ENCODE data around the gene KCNE3.

KCNE3 gene

DNA sequence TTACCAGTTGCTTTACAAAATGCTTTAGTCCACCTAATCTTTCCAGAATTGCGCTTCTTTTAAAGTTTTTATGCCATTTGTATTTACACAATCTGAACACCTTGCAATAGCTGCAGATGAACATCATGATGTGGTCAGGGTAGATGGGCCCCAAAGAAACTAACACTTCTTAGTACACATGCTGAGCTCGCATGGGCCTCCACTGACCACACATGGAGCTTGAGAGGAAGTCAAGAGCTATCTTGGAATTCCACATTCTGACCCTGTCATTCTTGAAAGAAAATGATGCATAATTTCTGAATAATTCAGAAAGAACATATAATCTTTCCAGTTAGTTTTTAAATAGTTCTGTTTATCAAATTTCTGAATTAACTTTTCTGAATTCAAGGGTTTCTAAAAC lies 18.5 kb upstream of the KCNE3 start:
- peaks cover 0 to 4% of the 10 kb centered on the region in 2 experiments for H3K27me3 ChIP-seq (ENCODE audit: control insufficient read depth in 1 of 2, insufficient read depth in 1 of 2, low read length in 2 of 2)
- no peak overlapping the region for H3K4ac ChIP-seq (ENCODE audit: low read depth in 1 of 2, low read length in 2 of 2)
- no peaks in the 10 kb centered on the region for H3K79me1 ChIP-seq (replicated peaks; ENCODE audit: low read length, poor library complexity, severe bottlenecking)
- no peaks in the 10 kb centered on the region for H3K4me1 ChIP-seq (ENCODE audit: control insufficient read depth, insufficient read depth, low read depth, low read length)
- H3K9ac ChIP-seq (ENCODE audit: low read length), result no peak overlapping the region
- H3K14ac ChIP-seq (ENCODE audit: low read length in 2 of 2), result no peak overlapping the region
- no peak overlapping the region for H2BK12ac ChIP-seq (ENCODE audit: low read length in 2 of 2)
- DNase-seq, result no peak
- H3K9me3 ChIP-seq (ENCODE audit: control insufficient read depth, low read length), result no peaks in the 10 kb centered on the region
- no peak overlapping the region for H2AK5ac ChIP-seq (ENCODE audit: low read length, severe bottlenecking)
- no peak overlapping the region for H2BK120ac ChIP-seq (ENCODE audit: low read depth, low read length)
- WGBS, result 92% methylated on average over 2 of the region's 2 CpGs
- no peak overlapping the region for H3K27ac ChIP-seq (ENCODE audit: low read length, poor library complexity, severe bottlenecking)
- H4K8ac ChIP-seq (ENCODE audit: low read length), result no peak overlapping the region
- no peak overlapping the region for H2BK15ac ChIP-seq (ENCODE audit: low read depth, poor library complexity, severe bottlenecking)
- H3K36me3 ChIP-seq (ENCODE audit: control insufficient read depth in 1 of 2, insufficient read depth in 2 of 2, low read depth in 1 of 2, low read length in 2 of 2), result no peaks in the 10 kb centered on the region
- H2AFZ ChIP-seq (ENCODE audit: low read depth, low read length), result no peak overlapping the region
- no peak overlapping the region for H2BK5ac ChIP-seq (ENCODE audit: low read depth, low read length, poor library complexity, severe bottlenecking)
- no peak overlapping the region for H3K23ac ChIP-seq (ENCODE audit: low read length in 2 of 2)
- no peak overlapping the region for H4K91ac ChIP-seq (ENCODE audit: low read length)
- no peak overlapping the region for H3K4me2 ChIP-seq (ENCODE audit: low read length, poor library complexity, severe bottlenecking)
- H3K18ac ChIP-seq (ENCODE audit: low read depth in 1 of 2, low read length in 2 of 2), result no peak overlapping the region
- no peak overlapping the region for H3K4me3 ChIP-seq (ENCODE audit: insufficient read depth in 1 of 2, low read depth in 1 of 2, low read length in 2 of 2)

DNA sequence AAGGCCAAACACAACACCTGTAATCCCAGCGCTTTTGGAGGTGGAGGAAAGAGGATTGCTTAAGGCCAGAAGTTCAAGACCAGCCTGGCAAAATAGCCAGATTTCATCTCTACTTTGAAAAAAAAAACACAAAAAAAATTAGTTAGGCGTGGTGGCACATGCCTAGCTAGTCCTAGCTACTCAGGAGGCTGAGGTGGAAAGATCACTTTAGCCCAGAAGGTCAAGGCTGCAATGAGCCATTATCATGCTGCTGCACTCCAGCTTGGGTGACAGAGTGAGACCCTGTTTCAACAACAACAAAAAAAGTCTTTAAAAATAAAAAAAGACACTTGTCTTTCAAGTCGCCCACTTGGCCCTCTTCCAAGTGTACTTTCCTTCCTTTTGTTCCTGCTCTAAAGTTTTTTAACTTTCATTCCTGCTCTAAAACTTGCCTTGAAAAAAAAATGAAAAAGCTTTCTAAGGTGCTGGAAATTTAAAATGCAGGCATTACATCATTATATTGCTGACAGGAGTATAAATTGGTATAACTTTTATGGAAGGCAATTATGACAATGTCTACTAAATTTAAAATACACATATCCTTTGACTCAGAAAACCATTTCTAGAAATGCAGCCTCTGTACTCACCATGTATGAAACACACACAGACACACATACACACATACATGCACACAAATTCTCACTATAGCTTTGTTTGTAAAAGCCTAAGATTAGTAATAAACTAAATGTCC lies 13.5 kb upstream of the KCNE3 start:
- H3K27ac ChIP-seq (ENCODE audit: low read length, poor library complexity, severe bottlenecking), result no peak overlapping the region
- no peaks in the 10 kb centered on the region for H3K79me1 ChIP-seq (replicated peaks; ENCODE audit: low read length, poor library complexity, severe bottlenecking)
- no peak overlapping the region for H3K4ac ChIP-seq (ENCODE audit: low read depth in 1 of 2, low read length in 2 of 2)
- no peak overlapping the region for H2AK5ac ChIP-seq (ENCODE audit: low read length, severe bottlenecking)
- H4K91ac ChIP-seq (ENCODE audit: low read length), result no peak overlapping the region
- no peak overlapping the region for H3K4me2 ChIP-seq (ENCODE audit: low read length, poor library complexity, severe bottlenecking)
- no peak overlapping the region for H3K14ac ChIP-seq (ENCODE audit: low read length in 2 of 2)
- no peaks in the 10 kb centered on the region for H3K4me1 ChIP-seq (ENCODE audit: control insufficient read depth, insufficient read depth, low read depth, low read length)
- peaks cover 0 to 10% of the 10 kb centered on the region in 2 experiments for H3K27me3 ChIP-seq (ENCODE audit: control insufficient read depth in 1 of 2, insufficient read depth in 1 of 2, low read length in 2 of 2)
- no peak overlapping the region for H3K9ac ChIP-seq (ENCODE audit: low read length)
- H2BK5ac ChIP-seq (ENCODE audit: low read depth, low read length, poor library complexity, severe bottlenecking), result no peak overlapping the region
- H4K8ac ChIP-seq (ENCODE audit: low read length), result no peak overlapping the region
- no peaks in the 10 kb centered on the region for H3K9me3 ChIP-seq (ENCODE audit: control insufficient read depth, low read length)
- no peak overlapping the region for H2BK12ac ChIP-seq (ENCODE audit: low read length in 2 of 2)
- H3K4me3 ChIP-seq (ENCODE audit: insufficient read depth in 1 of 2, low read depth in 1 of 2, low read length in 2 of 2), result no peak overlapping the region
- H3K36me3 ChIP-seq (ENCODE audit: control insufficient read depth in 1 of 2, insufficient read depth in 2 of 2, low read depth in 1 of 2, low read length in 2 of 2), result no peaks in the 10 kb centered on the region
- H2BK15ac ChIP-seq (ENCODE audit: low read depth, poor library complexity, severe bottlenecking), result no peak overlapping the region
- no peak overlapping the region for H2AFZ ChIP-seq (ENCODE audit: low read depth, low read length)
- DNase-seq, result no peak
- no peak overlapping the region for H3K23ac ChIP-seq (ENCODE audit: low read length in 2 of 2)
- WGBS, result 85% methylated on average over 3 of the region's 3 CpGs
- H3K18ac ChIP-seq (ENCODE audit: low read depth in 1 of 2, low read length in 2 of 2), result no peak overlapping the region
- H2BK120ac ChIP-seq (ENCODE audit: low read depth, low read length), result no peak overlapping the region

DNA sequence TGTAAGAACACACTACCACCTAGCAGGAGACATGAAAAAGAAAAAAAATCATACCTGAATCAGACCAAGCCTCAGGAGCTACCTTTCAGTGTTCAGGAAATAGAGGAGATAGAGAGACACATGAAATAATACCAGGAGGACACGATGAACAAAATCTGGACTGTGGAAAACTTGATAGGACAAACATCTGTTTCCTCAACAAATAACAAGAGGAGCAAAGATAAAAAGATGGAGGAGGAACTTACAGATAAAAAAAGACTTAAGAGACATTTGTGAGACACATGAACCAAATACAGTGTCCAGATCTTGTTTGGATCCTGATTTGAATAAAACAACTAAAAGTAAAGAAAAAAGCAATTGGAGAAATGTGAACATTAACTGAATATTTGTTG lies 12.4 kb upstream of the KCNE3 start:
- H2AFZ ChIP-seq (ENCODE audit: low read depth, low read length), result no peak overlapping the region
- H4K8ac ChIP-seq (ENCODE audit: low read length), result no peak overlapping the region
- no peak overlapping the region for H2BK5ac ChIP-seq (ENCODE audit: low read depth, low read length, poor library complexity, severe bottlenecking)
- no peak overlapping the region for H2BK120ac ChIP-seq (ENCODE audit: low read depth, low read length)
- H3K4me2 ChIP-seq (ENCODE audit: low read length, poor library complexity, severe bottlenecking), result no peak overlapping the region
- H3K4ac ChIP-seq (ENCODE audit: low read depth in 1 of 2, low read length in 2 of 2), result no peak overlapping the region
- no peaks in the 10 kb centered on the region for H3K9me3 ChIP-seq (ENCODE audit: control insufficient read depth, low read length)
- H3K23ac ChIP-seq (ENCODE audit: low read length in 2 of 2), result no peak overlapping the region
- no peak overlapping the region for H4K91ac ChIP-seq (ENCODE audit: low read length)
- H3K4me1 ChIP-seq (ENCODE audit: control insufficient read depth, insufficient read depth, low read depth, low read length), result no peaks in the 10 kb centered on the region
- H3K27me3 ChIP-seq (ENCODE audit: control insufficient read depth in 1 of 2, insufficient read depth in 1 of 2, low read length in 2 of 2), result peaks cover 0 to 15% of the 10 kb centered on the region in 2 experiments
- H2BK12ac ChIP-seq (ENCODE audit: low read length in 2 of 2), result no peak overlapping the region
- H2AK5ac ChIP-seq (ENCODE audit: low read length, severe bottlenecking), result no peak overlapping the region
- H3K4me3 ChIP-seq (ENCODE audit: insufficient read depth in 1 of 2, low read depth in 1 of 2, low read length in 2 of 2), result no peak overlapping the region
- no peak overlapping the region for H3K9ac ChIP-seq (ENCODE audit: low read length)
- no peaks in the 10 kb centered on the region for H3K79me1 ChIP-seq (replicated peaks; ENCODE audit: low read length, poor library complexity, severe bottlenecking)
- no peak overlapping the region for H3K27ac ChIP-seq (ENCODE audit: low read length, poor library complexity, severe bottlenecking)
- no peak overlapping the region for H3K18ac ChIP-seq (ENCODE audit: low read depth in 1 of 2, low read length in 2 of 2)
- no peak overlapping the region for H2BK15ac ChIP-seq (ENCODE audit: low read depth, poor library complexity, severe bottlenecking)
- no peaks in the 10 kb centered on the region for H3K36me3 ChIP-seq (ENCODE audit: control insufficient read depth in 1 of 2, insufficient read depth in 2 of 2, low read depth in 1 of 2, low read length in 2 of 2)
- H3K14ac ChIP-seq (ENCODE audit: low read length in 2 of 2), result no peak overlapping the region
- WGBS, result 73% methylated on average over 1 of the region's 1 CpG
- no peak for DNase-seq

DNA sequence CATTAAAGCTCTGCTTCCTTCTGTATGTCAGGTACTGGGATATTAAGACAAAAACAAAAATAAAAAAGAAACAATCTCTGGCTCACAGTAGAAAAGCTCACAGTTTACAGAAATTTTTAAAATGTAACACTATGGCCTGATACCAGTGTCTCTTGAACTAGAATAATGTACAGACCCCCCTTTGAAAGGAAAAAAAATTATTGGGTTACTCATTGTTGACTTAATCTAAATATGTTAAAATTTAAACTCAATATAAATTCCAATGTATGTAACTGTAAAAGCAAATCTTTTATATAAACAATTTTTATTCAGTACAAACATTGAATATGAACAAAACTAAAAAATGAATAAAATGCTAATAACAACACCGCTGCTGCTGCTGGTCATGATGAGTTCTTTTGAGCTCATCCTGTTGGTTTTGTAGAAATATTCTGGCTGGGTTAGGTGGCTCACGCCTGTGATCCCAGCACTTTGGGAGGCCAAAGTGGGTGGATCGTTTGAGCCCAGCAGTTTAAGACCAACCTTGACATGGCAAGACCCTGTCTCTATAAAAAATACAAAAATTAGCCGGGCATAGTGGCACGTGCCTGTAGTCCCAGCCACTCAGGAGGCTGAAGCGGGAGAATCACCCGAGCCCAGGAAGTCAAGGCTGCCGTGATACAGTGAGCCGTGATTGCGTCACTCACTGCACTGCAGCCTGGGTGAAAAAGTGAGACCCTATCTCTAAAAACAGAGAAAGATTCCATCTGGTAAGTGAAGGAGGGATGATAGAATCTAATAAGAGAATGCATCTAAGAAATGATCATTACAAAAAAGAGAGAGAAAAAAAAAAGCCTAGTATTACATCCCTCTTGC lies 11.8 kb upstream of the KCNE3 start:
- Histone ChIP-seq H3K18ac (ENCODE audit: low read depth in 1 of 2, low read length in 2 of 2) (no peak overlapping the region), H3K9me3 (ENCODE audit: control insufficient read depth, low read length) (no peaks in the 10 kb centered on the region), H2BK120ac (ENCODE audit: low read depth, low read length) (no peak overlapping the region), H2BK5ac (ENCODE audit: low read depth, low read length, poor library complexity, severe bottlenecking) (no peak overlapping the region), H2AFZ (ENCODE audit: low read depth, low read length) (no peak overlapping the region), H3K4me3 (ENCODE audit: insufficient read depth in 1 of 2, low read depth in 1 of 2, low read length in 2 of 2) (no peak overlapping the region), H3K14ac (ENCODE audit: low read length in 2 of 2) (no peak overlapping the region), H2BK15ac (ENCODE audit: low read depth, poor library complexity, severe bottlenecking) (no peak overlapping the region), H3K23ac (ENCODE audit: low read length in 2 of 2) (no peak overlapping the region), H3K4ac (ENCODE audit: low read depth in 1 of 2, low read length in 2 of 2) (no peak overlapping the region), H4K8ac (ENCODE audit: low read length) (no peak overlapping the region), H4K91ac (ENCODE audit: low read length) (peak overlapping the region; percentile 39), H3K9ac (ENCODE audit: low read length) (no peak overlapping the region), H2AK5ac (ENCODE audit: low read length, severe bottlenecking) (no peak overlapping the region), H2BK12ac (ENCODE audit: low read length in 2 of 2) (no peak overlapping the region), H3K36me3 (ENCODE audit: control insufficient read depth in 1 of 2, insufficient read depth in 2 of 2, low read depth in 1 of 2, low read length in 2 of 2) (no peaks in the 10 kb centered on the region), H3K4me2 (ENCODE audit: low read length, poor library complexity, severe bottlenecking) (no peak overlapping the region), H3K4me1 (ENCODE audit: control insufficient read depth, insufficient read depth, low read depth, low read length) (no peaks in the 10 kb centered on the region), H3K79me1 (replicated peaks; ENCODE audit: low read length, poor library complexity, severe bottlenecking) (no peaks in the 10 kb centered on the region), H3K27ac (ENCODE audit: low read length, poor library complexity, severe bottlenecking) (no peak overlapping the region), H3K27me3 (ENCODE audit: control insufficient read depth in 1 of 2, insufficient read depth in 1 of 2, low read length in 2 of 2) (peaks cover 0 to 19% of the 10 kb centered on the region in 2 experiments)
- DNase-seq, result no peak
- 97% methylated on average over 8 of the region's 10 CpGs for WGBS

Measured in mesenchymal stem cell (in vitro differentiated cells and primary cell).